Brain pericyte (primary cell): ENCODE results near the gene MCCC2.
"Not testable (repeated sequence)": the region's sequence is repeated elsewhere in the genome, so short reads cannot be mapped to it uniquely, and the experiment has no call there.

Source experiments
- DNase-seq: peaks from one replicate; pipeline ENCODE4 v3.0.0-alpha.2; 2012; ENCODE audit warnings: low read depth, low spot score

The MCCC2 gene

GRCh38 chr5:71597001-71597400 is 9.9 kb downstream of the MCCC2 start:
- DNase-seq = no peak

- no peak for DNase-seq
Measured at GRCh38 chr5:71600783-71601182, 13.6 kb downstream of the MCCC2 start.

GRCh38 chr5:71601222-71602026 is 14.3 kb downstream of the MCCC2 start:
- peak; percentile 97 for DNase-seq

- not testable (repeated sequence) for DNase-seq
Measured at GRCh38 chr5:71609916-71610315, 22.8 kb downstream of the MCCC2 start.

GRCh38 chr5:71615809-71616208 is 28.7 kb downstream of the MCCC2 start:
- DNase-seq = no peak

- DNase-seq = no peak
Measured at GRCh38 chr5:71620630-71621029, 33.5 kb downstream of the MCCC2 start.

GRCh38 chr5:71621268-71621667 is 34.1 kb downstream of the MCCC2 start:
- DNase-seq = no peak

GRCh38 chr5:71621741-71622140 is 34.6 kb downstream of the MCCC2 start:
- no peak for DNase-seq

- no peak for DNase-seq
Measured at GRCh38 chr5:71623221-71623794, 36.2 kb downstream of the MCCC2 start.

- DNase-seq = no peak
Measured at GRCh38 chr5:71629950-71630349, 42.8 kb downstream of the MCCC2 start.

- DNase-seq = no peak
Measured at GRCh38 chr5:71631070-71631469, 43.9 kb downstream of the MCCC2 start.

GRCh38 chr5:71632168-71632567 is 45.0 kb downstream of the MCCC2 start:
- no peak for DNase-seq

- DNase-seq = no peak
Measured at GRCh38 chr5:71633255-71634155, 46.4 kb downstream of the MCCC2 start.

GRCh38 chr5:71637133-71637532 is 50.0 kb downstream of the MCCC2 start:
- DNase-seq = no peak

- DNase-seq = no peak
Measured at GRCh38 chr5:71640408-71640807, 53.3 kb downstream of the MCCC2 start.

- no peak for DNase-seq
Measured at GRCh38 chr5:71645030-71645429, 57.9 kb downstream of the MCCC2 start.

GRCh38 chr5:71650940-71651339 is 63.8 kb downstream of the MCCC2 start:
- not testable (repeated sequence) for DNase-seq

GRCh38 chr5:71651579-71651978 is 64.4 kb downstream of the MCCC2 start:
- DNase-seq = no peak

GRCh38 chr5:71652349-71652748 is 65.2 kb downstream of the MCCC2 start:
- DNase-seq = no peak

GRCh38 chr5:71652803-71653543 is 65.8 kb downstream of the MCCC2 start:
- DNase-seq = no peak

- DNase-seq = no peak
Measured at GRCh38 chr5:71658916-71659662, 71.9 kb downstream of the MCCC2 start.
